ENCODE data around the gene PRMT5.

GRCh38 chr14:22886500-22887259 lies 42.5 kb downstream of the PRMT5 start:
- TF ChIP-seq CTCF (IDR thresholded peaks at IDR 0.05) (no peak), POLR2A (IDR thresholded peaks at IDR 0.05) (no peak)

Data from lower leg skin (tissue), 3 donors.